ENCODE measurements around the gene BUB1B.

The BUB1B gene

DNA sequence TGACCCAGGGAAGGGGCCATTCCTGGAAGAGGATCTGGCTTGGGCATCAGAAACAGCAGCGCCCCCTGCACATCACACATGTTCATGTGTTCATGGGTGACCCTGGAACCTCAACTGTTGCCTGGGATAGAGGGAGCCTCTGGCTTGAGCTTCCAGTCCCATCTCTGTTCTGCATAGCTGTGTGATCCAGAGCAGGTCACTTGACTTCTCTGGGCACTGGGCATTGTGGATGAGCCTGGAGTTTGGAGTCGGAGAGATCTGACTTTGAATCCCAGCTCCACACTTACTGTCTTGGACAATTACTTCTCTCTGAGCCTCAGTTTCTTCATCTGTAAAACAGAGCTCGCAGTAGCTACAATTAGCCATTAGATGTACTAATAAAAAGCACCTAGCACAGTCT, 93.6 kb downstream of the BUB1B start:
- TF ChIP-seq, protein P1, sequence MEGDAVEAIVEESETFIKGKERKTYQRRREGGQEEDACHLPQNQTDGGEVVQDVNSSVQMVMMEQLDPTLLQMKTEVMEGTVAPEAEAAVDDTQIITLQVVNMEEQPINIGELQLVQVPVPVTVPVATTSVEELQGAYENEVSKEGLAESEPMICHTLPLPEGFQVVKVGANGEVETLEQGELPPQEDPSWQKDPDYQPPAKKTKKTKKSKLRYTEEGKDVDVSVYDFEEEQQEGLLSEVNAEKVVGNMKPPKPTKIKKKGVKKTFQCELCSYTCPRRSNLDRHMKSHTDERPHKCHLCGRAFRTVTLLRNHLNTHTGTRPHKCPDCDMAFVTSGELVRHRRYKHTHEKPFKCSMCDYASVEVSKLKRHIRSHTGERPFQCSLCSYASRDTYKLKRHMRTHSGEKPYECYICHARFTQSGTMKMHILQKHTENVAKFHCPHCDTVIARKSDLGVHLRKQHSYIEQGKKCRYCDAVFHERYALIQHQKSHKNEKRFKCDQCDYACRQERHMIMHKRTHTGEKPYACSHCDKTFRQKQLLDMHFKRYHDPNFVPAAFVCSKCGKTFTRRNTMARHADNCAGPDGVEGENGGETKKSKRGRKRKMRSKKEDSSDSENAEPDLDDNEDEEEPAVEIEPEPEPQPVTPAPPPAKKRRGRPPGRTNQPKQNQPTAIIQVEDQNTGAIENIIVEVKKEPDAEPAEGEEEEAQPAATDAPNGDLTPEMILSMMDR (IDR thresholded peaks at IDR 0.05; ENCODE audit: low read length) = no peak
- TF ChIP-seq EZH2 (optimal IDR thresholded peaks at IDR 0.05; ENCODE audit: low read depth, low read length) = no peak
- no peak for TF ChIP-seq EZH2phosphoT487 (IDR thresholded peaks at IDR 0.05; ENCODE audit: low read length)
- Histone ChIP-seq H2AFZ (ENCODE audit: low read length) (no peak overlapping the region), H3K36me3 (replicated peaks; ENCODE audit: insufficient read depth, low read length) (no peaks in the 10 kb centered on the region), H3K9me3 (replicated peaks; ENCODE audit: insufficient read depth, low read length) (no peaks in the 10 kb centered on the region), H3K4me2 (ENCODE audit: low read depth, low read length) (no peak overlapping the region), H3K79me2 (ENCODE audit: low read length) (no peaks in the 10 kb centered on the region), H4K20me1 (ENCODE audit: insufficient read depth, low read length) (no peaks in the 10 kb centered on the region), H3K4me1 (ENCODE audit: low read length) (no peaks in the 10 kb centered on the region), H3K9ac (ENCODE audit: low read length) (no peak overlapping the region), H3F3A (ENCODE audit: insufficient read depth, low read length) (no peaks in the 10 kb centered on the region), H3K27ac (ENCODE audit: low read length) (no peak overlapping the region), H3K4me3 (ENCODE audit: low read length) (no peak overlapping the region), H3K27me3 (replicated peaks; ENCODE audit: insufficient read depth, low read length) (peaks cover 15% of the 10 kb centered on the region; the same call in 1 of the 2 replicates), H3K9me2 (replicated peaks; ENCODE audit: insufficient read depth, low read length) (no peaks in the 10 kb centered on the region)
- DNase-seq = no peak

DNA sequence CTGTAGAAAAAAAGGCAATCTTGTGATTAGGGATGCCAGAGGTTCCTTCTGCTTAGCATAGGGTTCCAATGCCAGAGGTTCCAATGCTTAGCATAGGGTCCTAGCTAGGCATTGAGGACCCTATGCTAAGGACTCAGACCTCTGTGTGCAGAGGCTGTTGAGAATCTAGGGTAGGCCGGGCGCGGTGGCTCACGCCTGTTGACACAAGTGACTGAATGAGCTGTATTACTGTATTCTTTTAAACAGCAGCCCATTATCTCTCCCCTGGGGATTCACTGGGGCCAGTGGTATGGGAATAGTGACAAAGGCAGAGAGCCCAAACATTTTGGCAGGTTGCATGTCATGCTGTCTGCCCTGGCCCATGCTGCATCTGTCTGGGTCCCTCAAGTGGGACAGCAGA, 94.2 kb downstream of the BUB1B start:
- no peaks in the 10 kb centered on the region for H3K79me2 ChIP-seq (ENCODE audit: low read length)
- no peak overlapping the region for H2AFZ ChIP-seq (ENCODE audit: low read length)
- H3K4me2 ChIP-seq (ENCODE audit: low read depth, low read length) = no peak overlapping the region
- H3K9me3 ChIP-seq (replicated peaks; ENCODE audit: insufficient read depth, low read length) = no peaks in the 10 kb centered on the region
- no peak overlapping the region for H3K4me3 ChIP-seq (ENCODE audit: low read length)
- no peak for TF ChIP-seq EZH2 (optimal IDR thresholded peaks at IDR 0.05; ENCODE audit: low read depth, low read length)
- no peak for TF ChIP-seq EZH2phosphoT487 (IDR thresholded peaks at IDR 0.05; ENCODE audit: low read length)
- TF ChIP-seq, protein P1 (IDR thresholded peaks at IDR 0.05; ENCODE audit: low read length) = no peak
- no peak overlapping the region for H3K27ac ChIP-seq (ENCODE audit: low read length)
- peaks cover 15% of the 10 kb centered on the region; the same call in 1 of the 2 replicates for H3K27me3 ChIP-seq (replicated peaks; ENCODE audit: insufficient read depth, low read length)
- H3K36me3 ChIP-seq (replicated peaks; ENCODE audit: insufficient read depth, low read length) = no peaks in the 10 kb centered on the region
- no peak overlapping the region for H3K9ac ChIP-seq (ENCODE audit: low read length)
- DNase-seq = no peak
- no peaks in the 10 kb centered on the region for H3K4me1 ChIP-seq (ENCODE audit: low read length)
- no peaks in the 10 kb centered on the region for H4K20me1 ChIP-seq (ENCODE audit: insufficient read depth, low read length)
- H3K9me2 ChIP-seq (replicated peaks; ENCODE audit: insufficient read depth, low read length) = no peaks in the 10 kb centered on the region
- H3F3A ChIP-seq (ENCODE audit: insufficient read depth, low read length) = no peaks in the 10 kb centered on the region

DNA sequence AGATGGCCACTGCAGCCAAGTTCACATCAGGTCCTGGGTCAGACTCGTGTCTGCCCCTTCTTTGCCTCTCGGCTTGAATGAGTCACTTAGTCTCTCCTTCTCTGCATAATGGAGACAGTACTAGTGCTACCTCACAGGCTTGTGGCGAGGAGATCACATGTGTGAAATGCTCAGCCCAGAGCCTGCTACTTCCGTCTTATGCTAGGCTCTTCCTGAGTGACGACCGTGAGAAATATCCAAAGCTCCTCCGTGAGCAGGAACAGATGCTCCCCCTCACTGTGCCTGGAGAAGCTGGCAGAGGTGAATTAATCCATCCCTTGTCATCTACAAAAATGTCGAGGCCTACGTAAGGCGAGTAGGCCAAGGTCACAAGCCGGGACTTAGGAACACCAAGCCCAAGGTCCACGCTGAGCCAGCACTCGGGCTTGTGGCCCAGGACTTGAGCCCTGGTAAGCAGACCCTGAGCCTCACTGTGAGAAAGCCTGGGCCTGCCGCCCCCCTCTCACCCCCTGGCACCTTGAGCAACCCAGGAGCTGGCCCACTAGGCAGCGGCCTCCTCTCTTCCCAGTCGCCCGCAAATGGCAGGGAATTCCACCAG, 95.9 kb downstream of the BUB1B start:
- Histone ChIP-seq H3K27me3 (replicated peaks; ENCODE audit: insufficient read depth, low read length) (peaks cover 11% of the 10 kb centered on the region; the same call in 1 of the 2 replicates), H3K4me2 (ENCODE audit: low read depth, low read length) (no peak overlapping the region), H2AFZ (ENCODE audit: low read length) (no peak overlapping the region), H3K9ac (ENCODE audit: low read length) (no peak overlapping the region), H3K79me2 (ENCODE audit: low read length) (no peaks in the 10 kb centered on the region), H3F3A (ENCODE audit: insufficient read depth, low read length) (no peaks in the 10 kb centered on the region), H3K36me3 (replicated peaks; ENCODE audit: insufficient read depth, low read length) (no peaks in the 10 kb centered on the region), H3K4me3 (ENCODE audit: low read length) (no peak overlapping the region), H4K20me1 (ENCODE audit: insufficient read depth, low read length) (no peaks in the 10 kb centered on the region), H3K4me1 (ENCODE audit: low read length) (no peaks in the 10 kb centered on the region), H3K27ac (ENCODE audit: low read length) (no peak overlapping the region), H3K9me3 (replicated peaks; ENCODE audit: insufficient read depth, low read length) (no peaks in the 10 kb centered on the region), H3K9me2 (replicated peaks; ENCODE audit: insufficient read depth, low read length) (no peaks in the 10 kb centered on the region)
- TF ChIP-seq EZH2 (optimal IDR thresholded peaks at IDR 0.05; ENCODE audit: low read depth, low read length) (no peak), EZH2phosphoT487 (IDR thresholded peaks at IDR 0.05; ENCODE audit: low read length) (no peak)
- TF ChIP-seq, protein P1 (IDR thresholded peaks at IDR 0.05; ENCODE audit: low read length) = no peak
- DNase-seq = no peak

All from MM.1S (cell line).